ENCODE results near the gene CXCL13.
A peak's percentile ranks its signal among the peaks of the same experiment; 100 is the strongest.
"Not testable (repeated sequence)": the region's sequence is repeated elsewhere in the genome, so short reads cannot be mapped to it uniquely, and the experiment has no call there.

Gene CXCL13

GRCh38 chr4:77613267-77613666 lies 7.6 kb downstream of the CXCL13 start:
- no peak for DNase-seq

- DNase-seq = no peak
Measured at GRCh38 chr4:77615153-77615552, 9.5 kb downstream of the CXCL13 start.

DNA sequence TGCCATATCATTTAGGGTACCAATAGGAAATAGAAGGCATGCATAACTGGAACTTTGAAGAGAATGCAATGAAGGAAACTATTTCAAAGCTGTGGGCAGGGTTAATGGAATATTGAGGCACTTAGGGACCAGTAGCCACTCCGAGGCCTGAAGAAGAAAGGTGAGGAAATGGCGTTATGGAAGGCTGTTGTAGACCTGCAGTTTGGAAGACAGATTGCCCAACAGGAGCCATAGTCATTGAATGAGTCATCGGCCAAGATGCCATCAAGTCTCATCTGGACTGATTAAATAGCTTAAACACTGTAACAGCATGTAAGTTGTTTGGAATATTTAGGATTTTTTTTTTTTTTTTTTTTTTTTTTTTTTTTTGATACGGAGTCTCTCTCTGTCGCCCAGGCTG lies 11.6 kb downstream of the CXCL13 start:
- DNase-seq = no peak

DNA sequence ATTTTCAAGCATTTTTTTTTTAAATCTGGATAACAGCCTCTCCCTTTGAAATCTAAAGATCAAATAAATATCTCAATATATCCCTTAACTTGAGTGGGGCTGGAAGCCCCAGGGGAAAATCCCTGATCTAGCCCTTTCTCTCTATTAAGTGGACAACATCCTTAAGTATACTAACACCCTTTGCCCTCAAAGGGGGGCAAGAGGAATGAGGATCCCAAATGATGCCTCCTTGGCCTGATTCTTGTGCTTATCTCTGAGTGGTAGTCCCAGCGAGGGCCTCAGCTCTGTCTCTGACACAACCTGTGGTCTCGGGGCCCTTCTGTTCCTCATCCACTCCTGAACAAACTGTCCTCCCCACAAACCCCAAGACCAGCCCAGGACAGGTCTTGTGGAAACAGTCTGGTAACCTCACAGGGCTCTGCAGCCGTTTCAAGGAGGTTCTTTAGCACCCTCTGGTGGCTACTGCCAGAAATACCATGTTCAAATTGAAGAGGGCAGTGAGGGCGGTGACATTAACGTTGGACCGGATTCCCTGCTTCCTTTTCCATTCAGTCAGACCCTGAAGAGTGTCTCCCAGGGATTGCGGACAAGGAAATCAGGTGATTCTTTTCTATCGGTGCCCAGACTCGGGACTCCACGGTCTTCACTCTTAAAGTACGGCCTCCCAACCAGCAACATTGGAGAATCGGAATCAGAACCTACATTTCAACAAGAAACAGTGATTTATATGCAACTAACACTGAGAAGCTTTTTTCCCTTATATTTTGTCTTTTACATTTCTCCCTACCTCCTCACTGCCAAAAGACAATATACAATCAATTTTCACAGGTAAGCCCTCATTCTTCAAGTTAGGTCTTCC lies 13.0 kb downstream of the CXCL13 start:
- DNase-seq = peak; percentile 86

DNA sequence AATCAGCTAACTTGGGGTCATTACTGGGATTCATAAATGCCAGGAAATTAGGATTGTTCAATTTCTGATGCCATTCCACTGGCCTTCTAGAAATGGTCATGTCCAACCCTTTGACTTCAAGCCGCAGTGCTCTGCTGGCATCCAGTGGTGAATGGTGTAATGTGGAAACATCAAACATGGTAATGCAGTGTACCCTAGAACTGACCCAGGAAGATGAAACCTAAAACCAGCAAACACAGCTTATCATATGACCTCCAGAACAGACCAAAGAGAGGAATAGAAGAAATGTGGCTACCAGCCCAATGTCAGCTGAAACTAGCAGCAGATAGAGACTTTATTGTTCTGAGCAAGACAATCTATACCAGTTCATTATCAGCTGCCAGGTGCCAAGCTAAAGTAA lies 13.8 kb downstream of the CXCL13 start:
- no peak for DNase-seq

- DNase-seq = no peak
Measured at GRCh38 chr4:77621254-77621653, 15.6 kb downstream of the CXCL13 start.

GRCh38 chr4:77623091-77623490 lies 17.5 kb downstream of the CXCL13 start:
- DNase-seq = no peak

- DNase-seq = no peak
Measured at GRCh38 chr4:77624213-77624612, 18.6 kb downstream of the CXCL13 start.

DNA sequence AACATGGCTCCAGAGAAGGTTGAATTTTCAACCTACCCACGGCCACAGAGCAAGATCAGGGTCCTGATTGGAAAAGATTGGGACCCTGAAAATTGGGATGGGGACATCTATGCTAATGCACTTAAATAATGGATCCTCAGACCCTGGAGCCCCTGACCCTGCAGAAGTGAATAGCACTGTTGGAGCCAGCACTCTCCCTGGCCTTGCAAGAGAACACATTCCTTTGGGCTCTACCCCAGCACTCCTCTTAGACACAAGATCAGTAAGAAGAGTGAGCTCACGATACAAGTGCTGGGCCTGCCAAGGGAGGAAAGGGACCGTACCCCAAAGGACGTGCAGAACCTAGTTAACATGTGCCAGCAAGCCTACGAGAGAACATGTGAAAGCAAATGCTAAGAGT lies 19.9 kb downstream of the CXCL13 start:
- DNase-seq = no peak

DNA sequence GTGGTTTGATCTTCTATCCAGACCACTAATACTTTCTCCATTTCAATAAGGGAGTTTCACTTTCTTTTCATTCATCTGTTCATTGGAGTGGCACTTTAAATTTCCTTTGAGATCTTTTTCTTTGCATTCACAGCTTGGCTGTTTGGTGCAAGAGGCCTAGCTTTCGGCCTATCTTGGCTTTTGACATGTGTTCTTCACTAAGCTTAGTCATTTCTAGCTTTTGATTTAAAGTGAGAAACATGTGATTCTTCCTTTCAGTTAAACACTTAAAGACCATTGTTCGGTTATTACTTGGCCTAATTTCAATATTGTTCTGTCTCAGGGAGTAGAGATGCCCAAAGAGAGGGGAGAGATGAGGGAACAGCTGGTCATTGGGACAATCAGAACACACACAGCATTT lies 24.3 kb downstream of the CXCL13 start:
- no peak for DNase-seq

- no peak for DNase-seq
Measured at GRCh38 chr4:77631276-77631675, 25.7 kb downstream of the CXCL13 start.

DNA sequence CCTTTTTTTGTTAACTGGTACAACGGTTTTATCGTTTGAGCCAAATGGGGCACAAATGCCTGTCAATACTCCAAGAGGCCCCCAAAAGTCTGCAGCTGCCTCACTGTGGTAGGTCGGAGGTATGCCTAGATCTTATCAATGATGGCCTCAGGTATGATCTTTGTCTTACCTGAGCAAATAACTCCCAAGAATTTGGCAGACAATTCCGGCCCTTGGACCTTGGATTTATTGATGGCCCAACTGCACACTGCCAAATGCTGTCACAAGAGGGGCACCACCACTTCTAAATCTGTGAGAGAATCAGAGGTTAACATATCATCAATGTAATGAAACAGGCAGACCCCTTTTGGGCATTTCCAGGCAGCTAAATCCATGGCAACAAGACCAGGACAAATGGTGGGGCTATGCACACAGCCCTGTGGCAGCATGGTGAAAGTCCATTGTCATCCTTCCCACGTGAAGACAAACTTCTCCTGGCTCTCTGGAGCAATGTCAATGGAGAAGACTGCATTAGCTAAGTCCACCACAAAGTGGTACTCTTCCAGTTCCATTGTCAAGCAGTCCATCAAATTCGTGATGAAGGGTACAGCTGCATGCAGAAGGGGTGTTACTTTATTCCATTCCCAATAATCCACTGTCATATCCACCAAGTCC lies 28.6 kb downstream of the CXCL13 start:
- DNase-seq = no peak

- DNase-seq = no peak
Measured at GRCh38 chr4:77635246-77635645, 29.6 kb downstream of the CXCL13 start.

- DNase-seq = no peak
Measured at GRCh38 chr4:77635876-77636275, 30.3 kb downstream of the CXCL13 start.

DNA sequence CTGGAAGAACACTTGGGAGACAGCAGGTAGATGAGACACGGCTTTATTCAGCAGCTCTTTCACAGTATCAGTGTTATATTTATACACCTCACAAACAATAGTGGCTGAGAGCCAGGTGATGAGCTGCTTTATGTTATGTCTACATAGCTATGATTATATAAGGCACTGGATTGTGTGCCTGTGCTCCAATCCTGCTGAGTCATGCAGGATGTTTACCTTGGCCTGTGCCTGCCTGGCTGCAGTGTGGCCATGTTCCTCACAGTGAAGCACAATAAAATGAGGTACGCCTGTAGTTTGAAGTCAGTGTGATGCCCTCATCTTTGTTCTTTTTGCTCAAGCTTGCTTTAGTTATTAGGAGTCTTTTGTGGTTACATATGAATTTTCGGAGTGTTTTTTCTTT lies 31.3 kb downstream of the CXCL13 start:
- no peak for DNase-seq

DNA sequence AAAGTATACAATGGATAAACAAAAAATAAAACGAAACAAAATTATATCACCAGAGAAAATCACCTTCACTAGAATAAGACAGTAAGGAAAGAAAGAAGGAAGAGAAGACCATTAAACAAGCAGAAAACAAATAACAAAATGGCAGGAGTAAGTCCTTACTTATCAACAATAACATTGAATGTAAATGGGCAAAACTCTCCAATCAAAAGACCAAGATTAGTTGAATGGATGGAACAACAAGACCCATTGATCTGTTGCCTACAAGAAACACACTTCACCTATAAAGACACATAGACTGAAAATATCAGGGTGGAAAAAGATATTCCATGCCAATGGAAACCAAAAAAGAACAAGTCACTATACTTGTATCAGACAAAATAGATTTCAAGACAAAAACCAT lies 38.4 kb downstream of the CXCL13 start:
- not testable (repeated sequence) for DNase-seq

DNA sequence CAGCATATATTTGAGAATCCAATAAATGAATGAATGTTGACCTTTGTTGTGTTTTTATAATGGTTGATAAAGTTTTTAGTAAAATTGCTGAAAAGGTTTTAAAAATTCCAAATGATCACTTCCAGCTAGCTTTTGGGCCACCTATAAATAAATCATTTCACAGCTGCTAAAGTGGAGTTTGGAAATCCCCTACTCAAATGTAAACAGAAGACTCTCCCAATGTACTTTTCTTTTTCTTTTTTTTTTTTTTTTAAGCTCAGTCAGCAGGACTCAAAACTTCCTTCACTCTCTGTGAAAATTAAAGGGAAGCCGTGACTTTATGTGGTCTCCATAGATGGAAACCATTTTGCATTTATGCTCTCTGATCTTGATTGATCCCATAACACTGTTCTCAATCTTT lies 45.2 kb downstream of the CXCL13 start:
- no peak for DNase-seq

DNA sequence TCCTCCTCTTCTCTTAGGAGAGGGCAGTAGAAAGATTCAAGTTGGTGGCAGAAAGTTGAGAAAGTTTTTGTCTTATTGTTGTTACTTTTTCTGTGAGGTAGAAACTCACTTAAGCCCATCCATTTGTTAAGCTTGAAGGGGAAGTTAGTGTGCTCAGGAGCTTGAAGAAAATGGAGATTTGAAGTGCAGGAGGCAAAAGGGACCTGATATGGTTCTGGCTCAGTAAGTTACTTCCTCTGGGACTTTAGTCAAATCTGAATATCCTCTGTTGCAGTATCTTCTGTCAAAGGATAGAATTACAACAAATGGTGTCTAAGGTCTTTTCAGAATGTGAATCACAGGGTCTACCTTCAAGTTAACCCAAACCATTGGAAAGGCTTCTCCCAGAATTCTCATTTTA lies 46.2 kb downstream of the CXCL13 start:
- DNase-seq = peak; percentile 8

GRCh38 chr4:77652237-77652897 lies 46.7 kb downstream of the CXCL13 start:
- peak; percentile 34 for DNase-seq

DNA sequence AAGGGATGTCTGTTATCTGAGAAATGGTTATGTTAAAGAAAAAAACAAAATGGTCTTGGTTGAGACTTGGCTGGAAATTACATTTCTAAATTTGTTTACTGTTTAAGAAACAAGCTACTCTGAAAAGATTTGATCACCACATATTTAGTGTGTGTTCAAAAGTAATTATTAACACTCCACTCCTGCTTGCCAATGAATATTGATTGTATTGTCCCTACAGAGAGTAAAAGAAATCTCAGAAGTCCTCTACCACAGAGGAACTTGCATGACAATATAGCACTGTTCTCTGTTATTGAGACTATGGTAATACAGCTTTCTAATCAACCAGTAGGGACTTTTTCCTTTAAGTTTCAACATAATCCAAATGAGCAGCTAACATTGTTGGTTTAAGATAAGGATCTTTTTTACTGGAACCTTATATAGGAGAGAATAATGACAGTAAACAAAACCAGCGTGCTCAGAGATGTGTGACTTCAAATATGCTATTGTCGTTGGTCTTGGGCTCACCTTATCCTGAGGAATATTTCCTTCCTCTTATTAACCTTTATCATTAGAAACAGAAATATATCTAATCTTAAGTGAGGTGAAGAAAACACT lies 47.6 kb downstream of the CXCL13 start:
- DNase-seq = no peak

GRCh38 chr4:77660318-77660717 lies 54.7 kb downstream of the CXCL13 start:
- not testable (repeated sequence) for DNase-seq
